CD4-positive, alpha-beta T cell treated with Interleukin-15 for 4 hours (primary cell): Measurements from ENCODE around the gene G6PC3.
"Not testable (repeated sequence)": the region's sequence is repeated elsewhere in the genome, so short reads cannot be mapped to it uniquely, and the experiment has no call there.

ENCODE experiments used
- DNase-seq: peaks from one replicate; pipeline ENCODE4 v3.0.0-alpha.2; 2020; ENCODE audit warnings: low spot score

The G6PC3 gene

GRCh38 chr17:44082256-44082927 is 11.9 kb downstream of the G6PC3 start:
- no peak for DNase-seq

GRCh38 chr17:44083250-44083849 is 12.8 kb downstream of the G6PC3 start:
- no peak for DNase-seq

- no peak for DNase-seq
These were observed 13.6 kb downstream of the G6PC3 start for GRCh38 chr17:44084131-44084538.

GRCh38 chr17:44084921-44085320 is 14.4 kb downstream of the G6PC3 start:
- DNase-seq, result no peak

GRCh38 chr17:44085908-44086307 is 15.4 kb downstream of the G6PC3 start:
- DNase-seq, result no peak

GRCh38 chr17:44086364-44087311 is 16.1 kb downstream of the G6PC3 start:
- DNase-seq, result peak; percentile 48

- no peak for DNase-seq
These were observed 16.8 kb downstream of the G6PC3 start for GRCh38 chr17:44087319-44087718.

GRCh38 chr17:44088254-44088653 is 17.7 kb downstream of the G6PC3 start:
- DNase-seq, result no peak

GRCh38 chr17:44091200-44091997 is 20.9 kb downstream of the G6PC3 start:
- DNase-seq, result no peak

- no peak for DNase-seq
These were observed 21.5 kb downstream of the G6PC3 start for GRCh38 chr17:44092051-44092450.

GRCh38 chr17:44093231-44093900 is 22.8 kb downstream of the G6PC3 start:
- no peak for DNase-seq

GRCh38 chr17:44094701-44095387 is 24.3 kb downstream of the G6PC3 start:
- no peak for DNase-seq

- no peak for DNase-seq
These were observed 24.8 kb downstream of the G6PC3 start for GRCh38 chr17:44095388-44095646.

GRCh38 chr17:44095647-44096496 is 25.3 kb downstream of the G6PC3 start:
- DNase-seq, result peak; percentile 6

- DNase-seq, result no peak
These were observed 26.8 kb downstream of the G6PC3 start for GRCh38 chr17:44097110-44097958.

- not testable (repeated sequence) for DNase-seq
These were observed 31.3 kb downstream of the G6PC3 start for GRCh38 chr17:44101858-44102257.

- DNase-seq, result no peak
These were observed 32.5 kb downstream of the G6PC3 start for GRCh38 chr17:44102849-44103622.

- no peak for DNase-seq
These were observed 34.9 kb downstream of the G6PC3 start for GRCh38 chr17:44105483-44105882.
